ENCODE measurements around the gene CDKL4. TPM values are rescaled to one million over a fixed set of nuclear protein-coding genes. Genes with fewer than 3 reads are reported as not detected.

The CDKL4 gene
- total and polyA plus RNA-seq, 2 donors (not counting 1 experiment from before 2014, with no cell fraction given), result 0.18 to 3.0 TPM

DNA sequence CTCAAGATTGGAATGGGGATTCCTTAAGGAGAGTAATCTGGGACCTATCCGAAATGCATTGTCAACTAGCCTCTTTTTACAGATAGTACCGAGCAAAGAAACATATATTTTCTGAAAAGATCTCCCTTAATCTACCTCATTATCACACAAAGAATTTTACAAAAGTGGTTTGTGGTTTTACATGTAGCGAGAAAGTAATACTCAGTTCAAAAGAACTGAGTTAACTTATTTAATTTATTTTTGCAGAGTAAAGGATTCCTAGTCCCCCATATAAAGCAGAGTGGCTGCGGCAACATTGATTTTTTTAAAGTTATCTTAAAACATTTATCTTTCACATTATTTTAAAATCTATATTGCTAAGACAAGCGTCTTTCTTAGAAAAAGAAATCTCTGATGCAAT lies 107.0 kb downstream of the CDKL4 start:
- H3K9ac ChIP-seq (ENCODE audit: insufficient read depth, low read length), result no peak overlapping the region
- H4K20me1 ChIP-seq (ENCODE audit: control insufficient read depth, extremely low read depth, insufficient read depth, low read length), result no peaks in the 10 kb centered on the region
- no peak overlapping the region for H3K27ac ChIP-seq (ENCODE audit: insufficient read depth, low read length)
- H3K79me2 ChIP-seq (ENCODE audit: control insufficient read depth, insufficient read depth, low read length), result no peaks in the 10 kb centered on the region
- H3K4me1 ChIP-seq (ENCODE audit: control insufficient read depth, extremely low read depth, insufficient read depth, low read length), result no peaks in the 10 kb centered on the region
- H3K4me2 ChIP-seq (ENCODE audit: extremely low read depth, insufficient read depth, low read length), result no peak overlapping the region
- TF ChIP-seq EZH2 (IDR thresholded peaks at IDR 0.05; ENCODE audit: low read length, missing control alignments), result no peak
- TF ChIP-seq, protein P1, sequence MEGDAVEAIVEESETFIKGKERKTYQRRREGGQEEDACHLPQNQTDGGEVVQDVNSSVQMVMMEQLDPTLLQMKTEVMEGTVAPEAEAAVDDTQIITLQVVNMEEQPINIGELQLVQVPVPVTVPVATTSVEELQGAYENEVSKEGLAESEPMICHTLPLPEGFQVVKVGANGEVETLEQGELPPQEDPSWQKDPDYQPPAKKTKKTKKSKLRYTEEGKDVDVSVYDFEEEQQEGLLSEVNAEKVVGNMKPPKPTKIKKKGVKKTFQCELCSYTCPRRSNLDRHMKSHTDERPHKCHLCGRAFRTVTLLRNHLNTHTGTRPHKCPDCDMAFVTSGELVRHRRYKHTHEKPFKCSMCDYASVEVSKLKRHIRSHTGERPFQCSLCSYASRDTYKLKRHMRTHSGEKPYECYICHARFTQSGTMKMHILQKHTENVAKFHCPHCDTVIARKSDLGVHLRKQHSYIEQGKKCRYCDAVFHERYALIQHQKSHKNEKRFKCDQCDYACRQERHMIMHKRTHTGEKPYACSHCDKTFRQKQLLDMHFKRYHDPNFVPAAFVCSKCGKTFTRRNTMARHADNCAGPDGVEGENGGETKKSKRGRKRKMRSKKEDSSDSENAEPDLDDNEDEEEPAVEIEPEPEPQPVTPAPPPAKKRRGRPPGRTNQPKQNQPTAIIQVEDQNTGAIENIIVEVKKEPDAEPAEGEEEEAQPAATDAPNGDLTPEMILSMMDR (conservative IDR thresholded peaks at IDR 0.05 in 1 of 2, IDR thresholded peaks at IDR 0.05 in 1 of 2; ENCODE audit: low read depth in 1 of 2, low read length in 2 of 2), result no peak
- no peak overlapping the region for H2AFZ ChIP-seq (ENCODE audit: low read length)
- no peaks in the 10 kb centered on the region for H3K36me3 ChIP-seq (ENCODE audit: control insufficient read depth, insufficient read depth, low read length)
- no peaks in the 10 kb centered on the region for H3K9me3 ChIP-seq (ENCODE audit: control insufficient read depth, insufficient read depth, low read depth, low read length)
- H3K4me3 ChIP-seq (replicated peaks in 1 of 4; ENCODE audit: control extremely low read depth in 1 of 4, insufficient read depth in 1 of 4, low read depth in 3 of 4, low read length in 4 of 4), result no peak overlapping the region
- DNase-seq (ENCODE audit: low read depth in 2 of 2), result no peak
- H3K27me3 ChIP-seq (ENCODE audit: control insufficient read depth, insufficient read depth, low read length), result no peaks in the 10 kb centered on the region

DNA sequence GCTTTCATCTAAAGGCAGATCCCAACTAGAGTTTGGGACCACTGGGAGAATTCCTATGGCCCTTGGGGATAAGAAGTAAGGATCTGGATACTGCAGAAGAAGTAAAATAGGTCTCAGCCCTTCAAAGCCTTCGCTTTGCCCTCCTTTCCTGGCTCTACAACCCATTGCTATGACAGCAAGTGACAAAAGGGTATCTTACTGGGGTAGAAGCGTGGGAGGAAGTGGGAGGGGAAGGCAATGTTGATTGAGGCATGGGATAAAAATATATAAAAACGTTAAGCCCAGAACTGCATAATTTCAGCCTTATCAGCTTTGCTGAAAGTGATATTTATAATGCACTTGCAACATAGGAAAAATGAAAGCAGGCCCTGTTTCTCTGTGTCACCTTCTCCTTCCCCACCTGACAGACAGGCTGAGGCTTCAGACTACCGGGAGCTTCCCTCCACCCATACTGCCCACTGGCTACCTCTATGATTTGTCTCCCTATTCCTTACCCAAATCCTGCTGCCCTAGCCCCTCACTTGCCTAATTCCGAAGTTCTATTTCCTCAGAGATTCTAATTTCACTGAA lies 108.0 kb downstream of the CDKL4 start:
- Histone ChIP-seq H3K4me1 (ENCODE audit: control insufficient read depth, extremely low read depth, insufficient read depth, low read length) (no peaks in the 10 kb centered on the region), H3K9ac (ENCODE audit: insufficient read depth, low read length) (no peak overlapping the region), H3K79me2 (ENCODE audit: control insufficient read depth, insufficient read depth, low read length) (no peaks in the 10 kb centered on the region), H4K20me1 (ENCODE audit: control insufficient read depth, extremely low read depth, insufficient read depth, low read length) (no peaks in the 10 kb centered on the region), H3K27ac (ENCODE audit: insufficient read depth, low read length) (no peak overlapping the region), H3K9me3 (ENCODE audit: control insufficient read depth, insufficient read depth, low read depth, low read length) (no peaks in the 10 kb centered on the region), H3K27me3 (ENCODE audit: control insufficient read depth, insufficient read depth, low read length) (no peaks in the 10 kb centered on the region), H3K4me3 (replicated peaks in 1 of 4; ENCODE audit: control extremely low read depth in 1 of 4, insufficient read depth in 1 of 4, low read depth in 3 of 4, low read length in 4 of 4) (no peak overlapping the region), H3K4me2 (ENCODE audit: extremely low read depth, insufficient read depth, low read length) (no peak overlapping the region), H3K36me3 (ENCODE audit: control insufficient read depth, insufficient read depth, low read length) (no peaks in the 10 kb centered on the region), H2AFZ (ENCODE audit: low read length) (no peak overlapping the region)
- TF ChIP-seq, protein P1 (conservative IDR thresholded peaks at IDR 0.05 in 1 of 2, IDR thresholded peaks at IDR 0.05 in 1 of 2; ENCODE audit: low read depth in 1 of 2, low read length in 2 of 2), result no peak
- no peak for TF ChIP-seq EZH2 (IDR thresholded peaks at IDR 0.05; ENCODE audit: low read length, missing control alignments)
- DNase-seq (ENCODE audit: low read depth in 2 of 2), result no peak

DNA sequence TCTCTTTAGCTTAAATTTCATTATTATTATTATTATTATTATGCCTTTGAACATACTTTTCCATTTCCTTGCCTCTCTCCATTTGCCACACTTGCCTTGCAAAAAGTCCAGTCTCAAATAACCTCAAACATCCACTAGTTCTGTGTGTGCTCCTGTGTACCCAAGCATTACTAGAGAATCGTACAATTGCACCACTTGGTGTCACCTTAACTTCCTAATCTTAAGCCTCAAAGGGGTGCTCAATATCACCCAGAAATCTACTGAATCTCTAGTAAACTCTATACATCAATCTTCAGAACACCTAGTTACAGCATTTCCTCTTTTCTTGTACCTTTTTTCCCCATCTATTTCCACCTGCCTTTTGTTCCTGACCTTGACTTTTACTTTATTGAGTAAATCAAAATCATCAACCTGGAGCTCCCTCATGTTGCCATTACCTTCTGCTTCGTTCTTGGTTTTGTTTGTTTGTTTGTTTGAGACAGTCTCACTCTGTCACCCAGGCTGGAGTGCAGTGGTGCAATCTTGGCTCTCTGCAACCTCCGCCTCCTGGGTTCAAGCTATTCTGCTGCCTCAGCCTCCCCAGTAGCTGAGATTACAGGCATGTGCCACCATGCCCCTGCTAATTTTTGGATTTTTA lies 110.4 kb downstream of the CDKL4 start:
- TF ChIP-seq EZH2 (IDR thresholded peaks at IDR 0.05; ENCODE audit: low read length, missing control alignments), result no peak
- TF ChIP-seq, protein P1 (conservative IDR thresholded peaks at IDR 0.05 in 1 of 2, IDR thresholded peaks at IDR 0.05 in 1 of 2; ENCODE audit: low read depth in 1 of 2, low read length in 2 of 2), result no peak
- H3K4me1 ChIP-seq (ENCODE audit: control insufficient read depth, extremely low read depth, insufficient read depth, low read length), result no peaks in the 10 kb centered on the region
- H3K4me2 ChIP-seq (ENCODE audit: extremely low read depth, insufficient read depth, low read length), result no peak overlapping the region
- no peak overlapping the region for H3K9ac ChIP-seq (ENCODE audit: insufficient read depth, low read length)
- no peaks in the 10 kb centered on the region for H3K36me3 ChIP-seq (ENCODE audit: control insufficient read depth, insufficient read depth, low read length)
- no peak overlapping the region for H2AFZ ChIP-seq (ENCODE audit: low read length)
- DNase-seq (ENCODE audit: low read depth in 2 of 2), result no peak
- no peaks in the 10 kb centered on the region for H3K9me3 ChIP-seq (ENCODE audit: control insufficient read depth, insufficient read depth, low read depth, low read length)
- H3K27ac ChIP-seq (ENCODE audit: insufficient read depth, low read length), result no peak overlapping the region
- no peaks in the 10 kb centered on the region for H4K20me1 ChIP-seq (ENCODE audit: control insufficient read depth, extremely low read depth, insufficient read depth, low read length)
- H3K79me2 ChIP-seq (ENCODE audit: control insufficient read depth, insufficient read depth, low read length), result no peaks in the 10 kb centered on the region
- H3K4me3 ChIP-seq (replicated peaks in 1 of 4; ENCODE audit: control extremely low read depth in 1 of 4, insufficient read depth in 1 of 4, low read depth in 3 of 4, low read length in 4 of 4), result no peak overlapping the region
- H3K27me3 ChIP-seq (ENCODE audit: control insufficient read depth, insufficient read depth, low read length), result no peaks in the 10 kb centered on the region
